ENCODE data around the gene PSMG4.

PSMG4 gene

DNA sequence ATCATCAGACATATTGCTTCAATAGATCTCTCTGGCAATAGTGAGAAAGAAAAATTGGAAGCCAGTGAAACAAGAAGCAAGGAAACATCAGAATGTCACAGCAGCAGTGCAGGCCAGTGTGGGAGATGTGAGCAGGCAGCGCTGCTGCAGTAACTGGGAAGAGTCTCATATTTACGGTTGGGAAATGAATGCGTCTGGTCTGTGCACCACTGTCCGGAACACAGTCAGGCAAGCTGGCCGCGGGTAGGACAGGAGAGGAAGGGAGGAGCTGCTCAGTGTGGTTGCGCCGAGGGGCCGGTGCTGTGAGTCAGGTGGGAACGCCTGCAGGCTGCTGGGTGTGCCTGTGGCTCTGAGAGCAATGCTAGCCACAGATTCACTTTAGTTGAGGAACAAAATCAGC lies 6.4 kb upstream of the PSMG4 start:
- DNase-seq = no peak

DNA sequence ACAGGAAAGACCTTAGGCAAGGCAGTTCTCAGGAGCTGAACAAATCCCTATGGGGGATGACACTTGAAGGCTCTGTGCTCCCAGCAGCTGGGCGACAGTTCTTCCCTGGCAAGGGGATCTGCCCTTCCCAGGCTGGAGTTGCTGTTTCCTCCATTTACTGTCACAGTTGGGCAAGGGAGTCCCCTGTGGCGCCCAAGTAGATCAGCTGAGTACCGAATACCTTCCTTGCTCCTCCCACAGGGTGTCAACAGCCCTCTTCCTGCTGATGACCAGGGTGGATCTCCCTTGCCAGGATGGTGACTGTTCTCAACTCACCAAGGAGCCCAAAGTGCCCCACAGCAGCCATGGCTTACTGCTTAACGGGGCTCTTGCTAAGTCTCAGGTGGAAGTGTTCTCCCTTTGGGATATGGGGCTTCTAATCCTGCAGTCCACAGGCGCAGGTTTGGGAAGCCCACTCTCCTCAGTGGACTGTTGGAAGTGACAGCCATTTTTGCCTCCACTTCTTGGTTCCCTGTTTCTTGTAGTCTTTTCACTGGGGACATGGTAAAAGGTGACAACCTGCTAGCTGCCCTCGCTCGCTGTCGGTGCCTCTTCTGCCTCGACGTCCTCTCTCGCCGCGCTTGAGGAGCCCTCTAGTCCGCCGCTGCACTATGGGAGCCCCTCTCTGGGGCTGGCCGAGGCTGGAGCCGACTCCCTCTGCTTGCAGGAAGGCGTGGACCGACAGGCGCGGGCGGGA lies 5.7 kb upstream of the PSMG4 start:
- no peak for DNase-seq

DNA sequence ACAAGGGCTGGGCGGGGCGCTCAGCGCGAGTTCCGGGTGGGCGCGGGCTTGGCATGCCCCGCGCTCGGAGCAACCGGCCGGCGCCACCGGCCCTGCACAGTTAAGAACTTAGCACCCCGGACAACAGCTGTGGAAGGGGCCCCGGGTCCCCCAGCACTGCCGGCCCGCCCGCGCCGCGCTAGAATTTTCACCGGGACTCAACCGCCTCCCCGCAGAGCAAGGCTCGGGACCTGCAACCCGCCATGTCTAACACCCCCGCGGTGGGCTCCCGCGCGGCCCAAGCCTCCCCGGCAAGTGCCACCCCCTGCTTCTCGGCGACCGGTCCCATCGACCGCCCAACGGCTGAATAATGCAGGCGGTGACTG lies 5.2 kb upstream of the PSMG4 start:
- no peak for DNase-seq

DNA sequence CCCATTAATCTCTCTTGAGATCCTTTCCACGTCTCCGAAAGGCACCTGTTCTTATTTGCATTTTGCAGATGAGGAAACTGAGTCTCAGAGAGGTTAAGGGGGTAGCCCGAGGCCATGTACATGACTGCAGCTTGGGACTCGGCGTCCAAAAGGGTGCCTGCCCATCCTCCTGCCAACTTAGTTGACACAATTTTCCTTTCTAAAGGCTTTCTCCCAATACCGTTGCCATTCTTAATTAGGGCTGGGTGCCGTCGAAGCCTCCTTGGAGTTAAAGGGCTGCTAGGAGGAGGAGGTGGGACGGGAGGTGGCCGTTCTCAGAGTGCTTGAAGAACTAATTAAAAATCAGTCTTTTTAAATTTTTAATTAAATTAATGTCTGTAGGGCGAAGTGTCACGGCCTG lies 546 bp upstream of the PSMG4 start:
- no peak for DNase-seq

DNA sequence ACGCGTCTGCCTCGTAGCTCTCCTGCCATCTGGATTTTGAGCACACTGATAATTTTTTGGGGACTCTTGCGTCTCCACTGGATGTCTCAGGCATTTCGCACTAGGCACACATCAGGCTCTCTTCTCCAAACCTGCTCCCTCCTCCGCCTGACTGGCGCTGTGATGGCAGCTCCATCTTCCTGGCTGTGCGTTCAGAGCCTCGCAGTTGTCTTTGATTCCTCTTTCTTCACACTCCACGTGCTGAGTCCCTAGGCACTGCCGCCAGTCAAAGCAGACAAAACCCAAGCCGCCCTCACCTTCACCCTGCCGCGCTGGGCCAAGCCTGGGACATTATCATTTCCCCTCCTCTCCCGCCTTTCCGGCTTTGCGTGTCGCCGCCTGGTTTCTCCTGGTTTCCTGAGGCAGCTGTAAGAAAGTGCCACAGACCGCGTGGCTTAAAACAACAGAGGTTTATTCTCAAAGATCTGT lies 778 bp downstream of the PSMG4 start:
- DNase-seq = peak; percentile 29

DNA sequence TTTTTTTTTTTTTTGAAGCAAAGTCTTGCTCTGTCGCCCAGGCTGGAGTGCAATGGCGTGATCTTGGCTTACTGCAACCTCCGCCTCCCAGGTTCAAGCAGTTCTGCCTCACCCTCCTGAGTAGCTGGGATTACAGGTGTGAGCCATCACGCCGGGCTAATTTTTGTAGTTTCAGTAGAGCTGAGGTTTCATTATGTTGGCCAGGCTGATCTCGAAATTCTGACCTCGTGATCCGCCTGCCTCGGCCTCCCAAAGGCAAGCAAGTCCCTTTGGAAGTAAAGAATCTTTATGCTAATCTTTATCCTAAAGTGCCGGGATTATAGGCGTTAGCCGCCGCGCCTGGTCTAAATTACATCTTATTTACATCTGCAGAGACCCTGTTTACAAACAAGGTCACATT lies 1.5 kb downstream of the PSMG4 start:
- DNase-seq = no peak

DNA sequence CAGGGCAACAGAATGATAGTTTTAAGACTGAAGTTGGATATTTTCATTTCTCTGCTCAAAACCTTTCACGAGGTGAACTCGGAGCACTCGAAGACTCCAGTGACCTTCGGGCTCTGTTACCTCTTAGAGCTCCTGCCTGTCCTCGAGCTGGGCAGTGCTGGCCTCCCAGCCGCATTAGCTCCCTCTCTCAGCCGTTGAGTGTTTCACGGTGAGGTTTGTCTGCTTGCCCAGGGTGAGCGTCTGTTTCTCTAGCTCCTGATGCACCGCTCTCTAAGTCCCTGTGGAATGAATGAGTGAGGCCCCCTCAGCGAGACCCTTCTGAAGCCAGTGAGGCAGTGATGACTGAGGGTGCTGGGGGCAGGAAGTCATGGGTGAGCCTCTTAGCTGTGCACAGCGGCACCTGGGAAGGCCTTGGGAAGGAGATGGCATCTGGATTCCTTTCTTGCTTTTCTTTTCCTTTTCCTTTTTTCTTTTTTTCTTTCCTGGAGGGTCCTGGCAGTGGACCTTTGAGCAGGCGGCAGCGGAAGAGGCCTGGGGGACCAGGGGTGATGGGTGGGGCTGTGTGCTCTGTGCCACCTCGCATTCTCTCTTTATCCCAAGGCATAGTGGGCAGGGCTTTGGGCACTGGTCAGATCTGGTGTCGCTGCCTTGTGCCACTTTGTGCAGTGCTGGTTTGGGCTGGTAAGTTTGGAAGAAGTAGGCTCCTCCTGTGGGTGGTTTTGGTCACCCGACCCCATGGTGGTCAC lies 2.2 kb downstream of the PSMG4 start:
- no peak for DNase-seq

DNA sequence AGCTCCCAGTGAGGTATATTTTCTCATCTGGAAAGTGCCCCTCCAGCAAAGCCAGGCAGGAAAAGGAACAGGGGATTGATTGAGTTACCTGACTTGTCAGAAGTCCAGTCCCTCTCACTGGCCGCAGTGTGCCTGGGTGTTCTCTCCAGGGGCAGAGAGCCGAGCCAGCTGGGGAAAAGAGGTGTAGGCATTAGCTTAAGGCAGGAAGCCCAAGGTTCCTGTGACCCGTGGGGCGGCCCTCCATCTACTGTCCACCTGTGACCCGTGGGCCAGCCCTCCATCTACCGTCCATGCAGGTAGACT lies 2.7 kb downstream of the PSMG4 start:
- DNase-seq = no peak

DNA sequence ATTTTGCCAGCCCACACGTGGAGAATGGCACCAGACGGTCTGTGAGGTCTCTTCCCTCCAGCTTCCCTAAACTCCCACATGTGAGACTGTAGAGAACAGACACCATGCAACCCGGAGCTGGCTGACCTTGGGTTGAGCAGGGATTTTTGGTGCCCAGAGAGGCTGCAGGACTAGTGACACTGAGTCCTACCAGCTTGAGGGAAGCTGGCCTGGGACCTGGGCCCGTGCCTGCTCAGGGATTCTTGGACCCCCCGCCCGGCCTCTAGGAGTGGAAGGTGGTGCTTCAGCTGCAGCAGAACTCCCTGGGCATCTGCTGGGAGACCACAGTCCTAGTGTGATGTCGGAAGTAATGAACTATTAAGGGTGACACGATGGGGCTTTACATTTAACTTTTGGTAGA lies 3.2 kb downstream of the PSMG4 start:
- DNase-seq = no peak

DNA sequence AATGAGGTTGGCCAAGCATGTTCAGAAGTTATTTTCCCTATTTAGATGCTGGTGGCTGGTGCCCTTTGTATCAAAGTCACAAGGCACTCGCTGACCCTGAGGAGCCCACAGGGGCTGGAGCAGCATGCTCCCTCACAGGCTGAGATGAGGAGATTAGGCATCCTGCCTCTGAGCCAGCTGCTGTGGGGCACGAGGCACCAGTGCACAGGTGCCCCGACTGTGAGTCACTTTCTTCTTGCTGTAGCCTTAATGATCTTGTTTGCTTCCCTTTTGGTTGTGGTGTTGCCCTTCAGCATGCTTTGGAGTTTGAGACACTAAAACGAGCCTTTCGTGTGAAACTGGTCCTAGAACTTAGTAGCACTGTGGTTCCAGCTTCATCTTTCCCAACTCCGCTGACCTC lies 4.3 kb downstream of the PSMG4 start:
- no peak for DNase-seq

DNA sequence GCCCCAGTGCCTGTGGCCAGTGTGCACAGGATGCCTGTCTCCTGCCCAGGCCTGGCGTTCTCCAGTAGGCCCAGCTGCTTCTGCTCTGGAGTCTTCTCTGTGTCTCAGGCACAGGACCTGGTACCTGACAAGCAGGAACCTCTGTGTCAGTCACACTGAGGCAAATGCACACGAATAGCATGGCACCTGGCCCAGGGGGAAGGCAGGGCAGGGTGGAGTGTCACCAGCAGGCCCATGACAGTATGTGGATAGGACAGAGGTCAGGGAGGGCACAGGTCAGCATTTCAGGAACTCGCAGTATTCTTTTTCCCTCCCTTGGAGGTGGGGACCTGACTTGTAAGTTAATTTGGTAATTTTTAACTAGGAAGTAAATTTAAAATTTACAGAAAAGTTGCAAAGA lies 5.6 kb downstream of the PSMG4 start:
- DNase-seq = no peak

DNA sequence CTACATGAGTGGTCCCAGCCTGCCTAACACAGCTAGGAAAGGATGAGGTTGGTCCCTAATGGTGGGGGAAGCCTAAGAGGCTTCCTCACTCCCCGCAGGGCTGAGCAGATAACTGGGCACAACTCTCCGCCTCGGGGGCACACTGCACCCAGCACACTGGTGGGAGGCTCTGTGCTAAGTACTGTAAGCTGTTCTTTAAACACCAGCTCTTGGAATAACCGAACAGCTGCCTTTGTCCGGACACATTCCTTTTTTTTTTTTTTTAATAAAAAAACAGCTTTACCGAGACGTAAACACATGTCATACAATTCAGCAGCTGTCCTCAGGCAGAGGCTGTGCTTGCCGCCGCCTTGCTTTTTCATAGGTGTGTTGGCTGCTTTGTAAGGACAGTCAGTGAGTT lies 6.9 kb downstream of the PSMG4 start:
- DNase-seq = no peak

DNA sequence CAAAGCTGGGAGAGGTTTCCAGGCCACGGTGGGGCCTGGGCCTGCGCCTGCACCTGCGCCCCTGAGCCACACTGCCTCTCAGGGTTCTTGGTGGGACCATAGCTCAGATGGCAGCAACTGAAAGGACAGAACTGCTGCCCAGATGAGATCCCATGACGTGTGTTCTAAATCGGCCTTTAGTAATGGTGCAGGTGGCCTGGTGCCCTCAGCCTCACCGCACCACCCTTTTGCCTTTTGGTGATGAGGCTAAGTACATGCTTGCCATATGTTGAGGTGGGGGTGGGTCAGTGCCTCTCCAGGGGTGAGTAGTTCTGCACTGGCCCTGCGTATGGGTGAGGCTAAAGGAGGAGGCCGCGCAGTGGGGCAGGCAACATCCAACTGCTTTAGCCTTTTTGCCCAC lies 7.4 kb downstream of the PSMG4 start:
- no peak for DNase-seq

DNA sequence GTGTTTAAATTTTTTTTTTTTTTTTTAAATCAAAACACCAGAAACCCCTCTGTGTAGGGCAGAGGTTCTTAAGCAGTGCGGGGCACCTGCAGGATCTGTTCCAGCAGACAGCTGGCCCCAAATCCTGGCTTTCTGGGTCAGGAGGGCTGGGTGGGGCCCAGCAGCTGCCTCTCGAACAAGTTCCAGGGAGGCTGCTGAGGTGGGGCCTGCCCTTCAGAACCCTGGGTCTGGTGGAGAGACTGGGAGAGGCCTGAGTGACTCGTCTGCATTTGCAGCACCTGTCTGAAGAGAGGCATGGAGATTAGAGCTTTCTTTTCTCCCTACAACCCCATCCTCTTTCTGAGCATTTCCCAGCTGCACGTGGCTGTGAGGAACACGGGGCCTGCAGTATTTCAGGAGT lies 8.4 kb downstream of the PSMG4 start:
- no peak for DNase-seq

DNA sequence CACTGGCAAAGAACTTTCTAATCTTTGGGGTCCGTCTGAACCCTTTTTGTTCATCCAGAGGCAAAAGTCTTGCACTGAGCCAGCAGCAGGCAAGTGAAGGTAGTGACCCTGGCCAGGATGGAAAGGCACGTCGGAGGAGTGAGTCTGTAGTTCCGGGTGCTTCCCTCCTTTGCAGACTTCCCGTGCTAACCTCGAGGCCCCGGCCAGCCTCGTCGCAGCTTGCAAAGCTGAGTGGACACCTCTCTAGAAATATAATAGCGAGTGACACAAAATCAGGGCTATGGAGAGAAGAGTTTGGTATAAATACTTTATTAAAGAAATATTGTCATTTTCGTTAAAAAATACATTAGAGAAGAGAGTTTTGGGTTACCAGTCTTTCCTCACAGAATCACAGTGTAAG lies 9.9 kb downstream of the PSMG4 start:
- DNase-seq = no peak

DNA sequence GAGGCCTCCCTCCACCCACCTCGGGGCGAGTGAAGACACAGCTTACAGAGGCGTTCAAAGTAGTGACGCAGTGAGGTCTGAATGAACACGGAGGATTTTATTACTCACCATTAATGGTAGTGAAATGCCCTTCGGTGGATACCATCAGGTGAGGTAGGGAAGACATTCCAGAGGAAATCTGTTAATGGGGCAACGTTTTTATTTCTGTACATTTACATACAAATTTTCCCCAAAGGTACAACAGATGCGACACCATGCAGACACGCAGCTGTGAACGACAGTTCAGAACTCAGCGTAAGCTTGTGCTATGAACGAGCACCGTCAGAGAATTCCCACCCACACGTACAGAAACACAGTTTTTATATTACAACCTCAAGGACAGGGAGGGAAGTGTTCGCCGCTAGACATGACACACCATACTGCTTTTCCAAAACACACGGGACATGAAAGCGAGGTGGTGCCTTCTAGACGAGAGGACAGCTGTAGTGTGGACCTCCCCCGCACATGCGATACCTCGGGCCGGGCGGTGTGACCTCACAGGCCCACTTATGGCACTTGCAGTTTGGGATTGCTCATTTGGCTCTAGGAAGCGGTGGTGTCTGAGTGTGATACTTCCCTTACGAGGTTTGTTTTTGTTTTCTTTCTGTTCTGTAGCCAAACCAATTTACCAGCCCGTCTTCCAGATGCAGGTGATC lies 10.7 kb downstream of the PSMG4 start:
- DNase-seq = no peak

DNA sequence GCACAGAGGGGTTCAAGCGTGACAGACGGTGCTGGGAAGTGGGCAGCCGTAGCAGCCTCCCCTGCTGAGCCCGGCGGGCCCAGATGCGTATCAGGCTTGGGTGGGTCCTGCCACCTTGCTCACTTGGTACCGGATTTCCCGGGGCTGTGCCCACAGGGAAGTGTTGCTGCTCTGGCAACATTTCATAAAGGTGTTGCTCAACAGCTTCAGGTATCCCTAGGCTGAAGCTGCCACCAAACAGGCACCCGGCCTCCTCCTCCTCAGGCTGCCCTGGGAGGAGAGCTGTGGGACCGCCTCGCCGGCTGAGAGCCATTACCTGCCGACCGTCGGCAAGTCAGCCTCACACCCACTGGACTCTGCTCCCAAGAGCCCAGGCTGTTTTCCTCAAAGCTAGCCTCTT lies 11.5 kb downstream of the PSMG4 start:
- no peak for DNase-seq

DNA sequence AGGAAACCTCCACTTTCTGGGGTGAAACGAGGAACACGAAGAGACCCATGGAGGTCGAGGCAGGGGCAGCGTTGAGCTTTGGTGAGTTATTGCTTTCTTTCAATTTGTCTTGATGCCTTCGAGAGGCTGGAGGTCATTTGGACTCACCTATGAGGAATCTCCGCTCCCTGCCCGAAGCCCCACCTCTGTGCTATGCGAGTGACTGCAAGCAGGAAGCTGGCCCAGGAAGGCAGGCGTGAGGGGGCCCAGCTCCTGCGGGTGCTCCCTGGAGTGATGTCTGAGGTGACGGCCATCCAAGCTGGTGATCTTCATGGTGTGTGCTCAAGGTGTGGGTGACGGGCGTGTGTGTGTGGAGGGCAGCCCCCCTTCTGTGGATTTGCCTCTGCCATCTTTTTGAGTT lies 13.0 kb downstream of the PSMG4 start:
- no peak for DNase-seq

DNA sequence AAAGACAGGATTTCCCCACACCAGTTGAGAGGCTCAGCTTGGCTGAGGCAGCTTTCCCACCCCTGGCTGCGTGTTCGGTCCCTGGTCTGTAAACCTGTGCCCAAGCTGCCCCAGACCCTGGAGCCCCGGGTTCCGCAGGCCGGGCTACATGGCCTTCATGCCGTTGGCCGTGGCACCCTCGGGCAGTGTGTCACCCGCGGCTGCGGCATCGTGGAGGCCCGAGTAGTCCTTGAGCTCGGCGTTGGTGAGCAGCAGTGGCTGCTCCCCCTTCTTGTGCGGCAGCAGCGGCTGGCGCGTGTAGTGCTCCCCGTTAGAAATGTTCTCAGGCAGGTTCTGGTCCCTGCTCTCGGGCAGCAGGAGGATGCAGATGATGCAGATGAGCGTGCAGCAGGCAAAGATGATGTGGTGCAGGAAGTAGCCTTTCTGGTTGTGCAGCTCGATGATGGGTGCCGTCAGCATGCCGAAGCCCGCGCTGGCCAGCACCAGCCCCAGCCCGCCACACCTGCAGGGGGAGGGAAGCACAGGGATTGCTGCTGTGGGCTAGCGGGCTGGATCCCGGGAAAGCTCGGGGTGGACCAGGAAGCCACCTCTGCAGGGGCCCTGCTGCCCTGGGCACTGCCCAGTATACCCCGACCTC lies 14.3 kb downstream of the PSMG4 start:
- no peak for DNase-seq

DNA sequence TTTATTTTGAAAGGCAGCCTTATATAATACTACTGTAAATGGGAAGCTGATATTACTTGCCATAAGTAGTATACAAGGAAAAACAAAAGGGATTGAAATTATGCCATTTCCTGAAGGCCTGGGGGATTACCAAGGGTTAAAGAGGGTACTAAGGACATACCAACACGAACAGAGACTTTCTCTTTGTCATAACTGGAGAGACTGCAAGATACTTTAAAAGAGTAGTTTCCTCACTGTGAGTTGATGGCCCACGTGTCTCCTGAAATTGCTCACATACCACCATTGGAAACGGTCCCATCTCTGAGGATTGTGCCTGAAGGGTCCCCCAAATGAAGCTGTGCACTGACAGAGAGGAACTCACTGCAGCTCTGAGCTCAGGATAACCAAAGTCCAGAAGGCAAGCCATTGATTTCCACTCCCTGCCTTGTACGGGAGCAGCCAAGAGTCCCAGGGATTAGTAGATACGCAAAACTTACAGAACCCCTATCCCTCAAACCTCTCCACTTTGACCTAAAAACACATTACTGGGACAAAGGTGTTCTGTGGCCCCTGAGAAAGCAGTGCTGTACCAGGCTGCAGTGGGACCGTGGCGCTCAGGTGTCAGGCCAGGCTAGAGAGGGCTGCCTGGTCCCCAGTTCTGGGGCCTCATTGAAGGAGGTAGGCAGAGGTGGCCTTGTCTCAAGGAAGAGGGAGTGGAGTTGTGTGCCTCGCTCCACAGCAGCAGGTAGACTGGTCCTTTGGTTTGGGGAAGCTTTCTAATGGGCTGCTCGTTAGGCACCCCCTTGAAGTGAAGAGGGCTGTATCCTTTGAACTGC lies 15.2 kb downstream of the PSMG4 start:
- no peak for DNase-seq

DNA sequence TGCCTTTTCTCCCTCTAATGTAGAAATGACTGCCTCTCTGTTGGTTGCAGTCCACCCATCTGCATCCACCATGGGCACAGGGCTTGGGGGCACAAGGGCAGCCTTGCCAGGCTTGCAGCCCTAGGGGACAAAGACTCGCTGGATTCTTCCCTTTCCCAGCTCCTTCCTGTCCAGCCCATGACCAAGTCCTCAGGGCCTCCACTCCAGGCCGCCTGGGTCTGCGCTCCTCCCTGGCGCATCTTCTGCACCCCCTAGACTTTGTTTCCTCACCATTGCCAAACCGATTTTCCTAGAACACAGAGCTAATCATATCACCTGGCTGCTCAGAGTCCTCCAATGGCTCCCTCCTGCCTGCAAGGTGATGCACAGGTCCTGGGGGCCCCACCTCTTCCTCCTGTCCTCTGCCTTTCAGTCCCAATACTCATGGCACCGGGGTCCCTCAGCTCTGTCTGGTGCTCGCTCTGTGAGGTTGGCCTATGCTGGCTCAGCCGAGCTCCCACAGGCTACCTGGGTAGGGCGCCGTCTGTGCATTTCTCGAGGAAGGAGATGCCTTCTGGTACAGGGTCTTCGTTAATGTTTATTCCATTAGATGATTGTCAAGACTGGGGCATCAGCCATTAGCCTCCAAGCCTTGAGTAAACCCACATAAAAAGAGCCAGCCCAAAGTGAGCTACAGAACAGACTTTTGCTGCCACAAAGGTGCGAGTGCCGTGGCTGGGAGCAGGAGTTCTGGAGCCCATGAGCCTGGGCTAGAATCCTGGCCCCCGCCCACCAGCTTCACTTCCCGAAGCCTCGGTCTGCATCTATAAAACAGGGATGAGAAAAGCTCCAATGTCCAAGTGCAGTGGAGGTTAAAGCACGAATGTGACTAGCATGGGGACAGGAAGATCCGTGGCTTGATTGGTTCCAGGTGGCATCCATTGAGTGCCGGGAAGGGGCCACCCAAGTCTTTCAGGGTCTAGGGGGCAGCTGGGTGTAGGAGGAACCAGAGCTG lies 17.7 kb downstream of the PSMG4 start:
- DNase-seq = no peak

DNA sequence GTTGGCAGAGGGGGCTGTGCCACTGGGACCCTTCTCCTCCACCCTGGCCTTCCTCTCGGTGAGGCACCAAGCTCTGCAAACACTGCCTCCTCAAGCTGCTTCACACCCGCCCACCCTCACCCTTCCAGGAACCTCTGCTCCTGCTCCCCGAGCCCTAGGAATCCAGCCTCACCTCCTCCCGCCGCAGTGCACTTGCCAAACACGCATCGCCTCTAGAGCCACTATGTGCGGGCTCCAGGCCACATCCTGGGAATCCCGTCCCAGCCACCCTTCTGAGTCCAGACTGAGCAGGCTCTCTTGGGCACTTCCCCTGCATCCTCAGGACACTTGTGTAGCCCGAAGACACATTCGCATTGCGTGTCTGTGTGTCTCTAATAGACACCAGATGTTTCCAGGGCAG lies 18.5 kb downstream of the PSMG4 start:
- DNase-seq = no peak
